ENCODE measurements around the gene CUL1.
A peak's percentile ranks its signal among the peaks of the same experiment; 100 is the strongest.
"Not testable (repeated sequence)": the region's sequence is repeated elsewhere in the genome, so short reads cannot be mapped to it uniquely, and the experiment has no call there.

The CUL1 gene

GRCh38 chr7:148697256-148698006 is 1.3 kb upstream of the CUL1 start:
- DNase-seq, result peak in 1 of 14 donors; percentile 6

GRCh38 chr7:148698007-148698396 is 701 bp upstream of the CUL1 start:
- DNase-seq, result peak in 1 of 14 donors; percentile 66

- peak in 9 of 14 donors; percentile 32 to 81 (median 59) for DNase-seq
Measured at GRCh38 chr7:148699024-148699781, 500 bp downstream of the CUL1 start.

- peak in 3 of 14 donors; percentile 24 to 50 (median 50) for DNase-seq
Measured at GRCh38 chr7:148699782-148700629, 1.3 kb downstream of the CUL1 start.

- DNase-seq, result no peak
Measured at GRCh38 chr7:148700661-148701064, 2.0 kb downstream of the CUL1 start.

GRCh38 chr7:148701414-148701813 is 2.7 kb downstream of the CUL1 start:
- no peak for DNase-seq

GRCh38 chr7:148702876-148703670 is 4.4 kb downstream of the CUL1 start:
- no peak for DNase-seq

- DNase-seq, result not testable (repeated sequence)
Measured at GRCh38 chr7:148703671-148703962, 4.9 kb downstream of the CUL1 start.

- no peak for DNase-seq
Measured at GRCh38 chr7:148704189-148704588, 5.5 kb downstream of the CUL1 start.

GRCh38 chr7:148704970-148705369 is 6.3 kb downstream of the CUL1 start:
- no peak for DNase-seq

- DNase-seq, result no peak
Measured at GRCh38 chr7:148706368-148706767, 7.7 kb downstream of the CUL1 start.

- no peak for DNase-seq
Measured at GRCh38 chr7:148708026-148708885, 9.6 kb downstream of the CUL1 start.

- DNase-seq, result no peak
Measured at GRCh38 chr7:148709014-148709413, 10.3 kb downstream of the CUL1 start.

GRCh38 chr7:148710426-148710825 is 11.7 kb downstream of the CUL1 start:
- DNase-seq, result not testable (repeated sequence)

GRCh38 chr7:148711191-148712102 is 12.7 kb downstream of the CUL1 start:
- no peak for DNase-seq

- no peak for DNase-seq
Measured at GRCh38 chr7:148712678-148713329, 14.1 kb downstream of the CUL1 start.

- no peak for DNase-seq
Measured at GRCh38 chr7:148714498-148714897, 15.8 kb downstream of the CUL1 start.

- no peak for DNase-seq
Measured at GRCh38 chr7:148715027-148715426, 16.3 kb downstream of the CUL1 start.

- DNase-seq, result no peak
Measured at GRCh38 chr7:148717266-148717793, 18.6 kb downstream of the CUL1 start.

Measured in C1 segment of cervical spinal cord (tissue), 14 donors.